Measurements from ENCODE around the gene SLC4A3. TPM values are rescaled to one million over a fixed set of nuclear protein-coding genes. Genes with fewer than 3 reads are reported as not detected.

Gene SLC4A3
- total RNA-seq, 1 experiment from 2014 or later, result 23.0 TPM

DNA sequence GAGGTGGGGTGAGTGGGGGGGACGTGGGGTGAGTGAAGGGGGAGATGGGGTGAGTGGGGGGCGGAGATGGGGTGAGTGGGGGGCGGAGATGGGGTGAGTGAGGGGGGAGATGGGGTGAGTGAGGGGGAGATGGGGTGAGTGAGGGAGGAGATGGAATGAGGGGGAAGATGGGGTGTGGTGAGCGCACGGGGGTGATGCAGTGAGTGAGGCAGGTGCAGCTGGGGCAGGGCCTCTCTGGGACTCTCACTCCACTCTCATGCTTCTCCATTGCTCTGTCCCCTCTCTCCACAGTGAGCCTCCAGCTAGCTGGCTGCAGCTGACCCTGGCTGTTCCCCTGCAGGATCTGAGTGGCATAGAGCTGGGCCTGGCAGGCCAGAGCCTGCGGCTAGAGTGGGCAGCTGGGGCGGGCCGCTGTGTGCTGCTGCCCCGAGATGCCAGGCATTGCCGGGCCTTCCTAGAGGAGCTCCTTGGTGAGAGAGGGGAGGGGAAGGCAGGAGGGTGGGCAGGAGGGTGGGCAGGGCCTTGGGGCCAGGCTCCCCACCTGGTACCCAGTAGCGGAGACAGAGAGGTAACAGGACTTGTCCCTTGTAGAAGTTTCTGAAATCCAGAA lies 13.9 kb upstream of the SLC4A3 start:
- Histone ChIP-seq H4K20me1 (ENCODE audit: insufficient read depth) (no peaks in the 10 kb centered on the region), H3K27ac (ENCODE audit: low read depth, low read length) (no peak overlapping the region), H3K4me1 (ENCODE audit: control insufficient read depth in 1 of 2, insufficient read depth in 2 of 2, low read length in 2 of 2) (no peaks in the 10 kb centered on the region; a peak in 1 of 4 replicates), H3K9me2 (ENCODE audit: insufficient read depth) (no peaks in the 10 kb centered on the region), H3K79me2 (ENCODE audit: insufficient read depth, low read length) (no peaks in the 10 kb centered on the region), H3K9me3 (ENCODE audit: control insufficient read depth in 1 of 2, insufficient read depth in 1 of 2, low read depth in 1 of 2, low read length in 2 of 2) (no peaks in the 10 kb centered on the region), H3K4me3 (replicated peaks in 1 of 2; ENCODE audit: low read depth in 1 of 2, low read length in 2 of 2) (no peak overlapping the region), H3K36me3 (ENCODE audit: control insufficient read depth in 1 of 2, insufficient read depth in 2 of 2, low read length in 2 of 2) (no peaks in the 10 kb centered on the region; a peak in 1 of 4 replicates), H3K4me2 (ENCODE audit: low read length) (no peak overlapping the region), H2AFZ (ENCODE audit: low read depth, low read length, poor library complexity, severe bottlenecking) (no peak overlapping the region), H3K27me3 (ENCODE audit: insufficient read depth, low read length) (no peaks in the 10 kb centered on the region), H3K9ac (ENCODE audit: low read length) (no peak overlapping the region)
- ATAC-seq, result no peak
- intact Hi-C loops (cut with micrococcal nuclease), result no loop called here
- no peak for TF ChIP-seq JUND (IDR thresholded peaks at IDR 0.05)
- no peak for TF ChIP-seq EZH2 (IDR thresholded peaks at IDR 0.05)
- TF ChIP-seq, protein P1, sequence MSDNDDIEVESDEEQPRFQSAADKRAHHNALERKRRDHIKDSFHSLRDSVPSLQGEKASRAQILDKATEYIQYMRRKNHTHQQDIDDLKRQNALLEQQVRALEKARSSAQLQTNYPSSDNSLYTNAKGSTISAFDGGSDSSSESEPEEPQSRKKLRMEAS (IDR thresholded peaks at IDR 0.05), result no peak
- no peak for TF ChIP-seq TCF7L2 (IDR thresholded peaks at IDR 0.05; ENCODE audit: borderline replicate concordance, extremely low read depth, insufficient read depth, insufficient read length)
- TF ChIP-seq YY1 (IDR thresholded peaks at IDR 0.05; ENCODE audit: extremely low read depth, insufficient replicate concordance, low read depth, low read length), result no peak
- TF ChIP-seq ZBTB33 (IDR thresholded peaks at IDR 0.05; ENCODE audit: extremely low read depth, insufficient replicate concordance, low read length), result no peak
- TF ChIP-seq, protein P2, sequence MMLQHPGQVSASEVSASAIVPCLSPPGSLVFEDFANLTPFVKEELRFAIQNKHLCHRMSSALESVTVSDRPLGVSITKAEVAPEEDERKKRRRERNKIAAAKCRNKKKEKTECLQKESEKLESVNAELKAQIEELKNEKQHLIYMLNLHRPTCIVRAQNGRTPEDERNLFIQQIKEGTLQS (IDR thresholded peaks at IDR 0.05), result no peak
- no peak for TF ChIP-seq EGR1 (IDR thresholded peaks at IDR 0.05; ENCODE audit: low read depth)
- no peak for TF ChIP-seq RAD21 (IDR thresholded peaks at IDR 0.05; ENCODE audit: low read depth)
- no peak for TF ChIP-seq CEBPB (IDR thresholded peaks at IDR 0.05; ENCODE audit: low read depth)
- TF ChIP-seq SP1 (IDR thresholded peaks at IDR 0.05; ENCODE audit: low read depth), result no peak
- no peak for TF ChIP-seq ELF1 (IDR thresholded peaks at IDR 0.05; ENCODE audit: borderline replicate concordance, low read depth)
- no peak for TF ChIP-seq POLR2A (IDR thresholded peaks at IDR 0.05; ENCODE audit: borderline replicate concordance, extremely low read depth, insufficient read depth, insufficient read length)
- TF ChIP-seq FOSL1 (IDR thresholded peaks at IDR 0.05; ENCODE audit: low read depth), result no peak
- TF ChIP-seq ZFX (IDR thresholded peaks at IDR 0.05), result no peak
- TF ChIP-seq CBX3 (IDR thresholded peaks at IDR 0.05; ENCODE audit: low read depth), result no peak
- DNase-seq (ENCODE audit: low read depth, low spot score), result no peak
- RAD21 ChIA-PET (ENCODE audit: low non-redundant PET in 1 of 2, low total read pairs in 2 of 2, uncharacterized antibody in 2 of 2, unreplicated experiment in 2 of 2), result no interaction called here
- no TSS peak for BruUV-seq (replicated peaks)
- CTCF ChIA-PET, result no interaction called here
- POLR2A ChIA-PET, result no interaction called here

All from HCT116 (cell line).